RWPE1 (cell line): ENCODE measurements around the gene KNL1.

Source experiments
- CTCF ChIA-PET: fragments of 350-600 bp; sonication (Branson Sonifier 250); formaldehyde crosslinking; extraction: SDS; loops from one replicate; lab custom pipeline; 2021; lab: Yijun Ruan, JAX
- POLR2A ChIA-PET: fragments of 400-600 bp; formaldehyde crosslinking; extraction: SDS; loops from one replicate; lab custom pipeline; 2020; ENCODE audit warnings: antibody characterized with exemption; ENCODE audit not compliant: low non-redundant PET; lab: Yijun Ruan, JAX
- DNase-seq: peaks from one replicate; pipeline ENCODE4 v3.0.0; 2012; ENCODE audit warnings: low spot score
- H3K27ac ChIP-seq: fragments of 450-650 bp; 2 replicates; pipeline ENCODE4 v1.5.1; 2017
- CTCF ChIP-seq: fragments of 450-650 bp; conservative IDR thresholded peaks from 2 replicates; pipeline ENCODE4 v1.5.1; 2017; ENCODE audit warnings: low read depth, mild to moderate bottlenecking

Gene KNL1

GRCh38 chr15:40582726-40583246 lies 11.3 kb upstream of the KNL1 start:
- no peak for DNase-seq
- no peak overlapping the region for H3K27ac ChIP-seq
- TF ChIP-seq CTCF = no peak
- ChIA-PET CTCF (no interaction called here), POLR2A (no interaction called here)

- H3K27ac ChIP-seq = no peak overlapping the region
- CTCF ChIA-PET = interaction anchor here (0.8 kb wide), 1 partner anchor 46 kb away, joined by 4 read pairs; no protein-coding TSS in a partner anchor
- no peak for TF ChIP-seq CTCF
- DNase-seq = no peak
- POLR2A ChIA-PET = no interaction called here
Observed at GRCh38 chr15:40584191-40584590, 9.9 kb upstream of the KNL1 start.

GRCh38 chr15:40590667-40591050 lies 3.4 kb upstream of the KNL1 start:
- DNase-seq = no peak
- ChIA-PET POLR2A (no interaction called here), CTCF (interaction anchor here (1.9 to 2.1 kb wide), 2 partner anchors 10 to 21 kb away, joined by 7 to 15 read pairs; partner anchors contain the start of gene RPUSD2)
- no peak overlapping the region for H3K27ac ChIP-seq
- no peak for TF ChIP-seq CTCF

GRCh38 chr15:40591389-40591788 lies 2.7 kb upstream of the KNL1 start:
- TF ChIP-seq CTCF = no peak
- H3K27ac ChIP-seq = no peak overlapping the region
- DNase-seq = no peak
- CTCF ChIA-PET = interaction anchor here (0.6 to 0.7 kb wide), 2 partner anchors 72 to 141 kb away, joined by 3 read pairs; no protein-coding TSS in a partner anchor
- POLR2A ChIA-PET = no interaction called here

- H3K27ac ChIP-seq = no peak overlapping the region
- TF ChIP-seq CTCF = no peak
- DNase-seq = no peak
- ChIA-PET CTCF (no interaction called here), POLR2A (no interaction called here)
Observed at GRCh38 chr15:40593165-40593564, 884 bp upstream of the KNL1 start.

- DNase-seq = peak; percentile 73
- POLR2A ChIA-PET = no interaction called here
Observed at GRCh38 chr15:40594429-40594836, 384 bp downstream of the KNL1 start.

More at GRCh38 chr15:40594429-40594836, 384 bp downstream of the KNL1 start:
- H3K27ac ChIP-seq = peak overlapping the region; percentile 95
- CTCF ChIA-PET = no interaction called here
- no peak for TF ChIP-seq CTCF
